Activated CD4-positive, alpha-beta T cell treated with anti-CD3 and anti-CD28 coated beads for 4 hours (primary cell): ENCODE measurements around the gene AMFR.
"Not testable (repeated sequence)": the region's sequence is repeated elsewhere in the genome, so short reads cannot be mapped to it uniquely, and the experiment has no call there.

Experiments used
- DNase-seq, 2 donors: peaks; one replicate each; pipeline ENCODE4 v3.0.0-alpha.2; 2020

Gene AMFR

GRCh38 chr16:56423584-56424403 is 1.6 kb downstream of the AMFR start:
- peak in 1 of 2 donors; percentile 2 for DNase-seq

GRCh38 chr16:56422896-56423441 is 2.4 kb downstream of the AMFR start:
- DNase-seq, result no peak

- no peak for DNase-seq
Measured at GRCh38 chr16:56421976-56422669, 3.2 kb downstream of the AMFR start.

- DNase-seq, result no peak
Measured at GRCh38 chr16:56421313-56421712, 4.0 kb downstream of the AMFR start.

- DNase-seq, result no peak
Measured at GRCh38 chr16:56420613-56421012, 4.7 kb downstream of the AMFR start.

GRCh38 chr16:56419740-56420548 is 5.4 kb downstream of the AMFR start:
- DNase-seq, result no peak

GRCh38 chr16:56417138-56417537 is 8.2 kb downstream of the AMFR start:
- no peak for DNase-seq

- DNase-seq, result no peak
Measured at GRCh38 chr16:56415875-56416274, 9.5 kb downstream of the AMFR start.

- no peak for DNase-seq
Measured at GRCh38 chr16:56414366-56414765, 11.0 kb downstream of the AMFR start.

GRCh38 chr16:56413381-56413780 is 12.0 kb downstream of the AMFR start:
- no peak for DNase-seq

GRCh38 chr16:56411624-56412023 is 13.7 kb downstream of the AMFR start:
- no peak for DNase-seq

- no peak for DNase-seq
Measured at GRCh38 chr16:56411123-56411522, 14.2 kb downstream of the AMFR start.

GRCh38 chr16:56409195-56409594 is 16.1 kb downstream of the AMFR start:
- DNase-seq, result no peak

GRCh38 chr16:56408379-56409098 is 16.8 kb downstream of the AMFR start:
- DNase-seq, result no peak

GRCh38 chr16:56405977-56406672 is 19.2 kb downstream of the AMFR start:
- DNase-seq, result no peak

- no peak for DNase-seq
Measured at GRCh38 chr16:56401482-56401881, 23.9 kb downstream of the AMFR start.

- DNase-seq, result no peak
Measured at GRCh38 chr16:56400458-56400857, 24.9 kb downstream of the AMFR start.

GRCh38 chr16:56399486-56399885 is 25.9 kb downstream of the AMFR start:
- no peak for DNase-seq

- DNase-seq, result no peak
Measured at GRCh38 chr16:56399047-56399446, 26.3 kb downstream of the AMFR start.

GRCh38 chr16:56396724-56397123 is 28.6 kb downstream of the AMFR start:
- DNase-seq, result not testable (repeated sequence)

GRCh38 chr16:56389554-56389953 is 35.8 kb downstream of the AMFR start:
- no peak for DNase-seq

GRCh38 chr16:56388209-56388608 is 37.1 kb downstream of the AMFR start:
- DNase-seq, result no peak
